ENCODE measurements around the gene GALE.

GALE gene

DNA sequence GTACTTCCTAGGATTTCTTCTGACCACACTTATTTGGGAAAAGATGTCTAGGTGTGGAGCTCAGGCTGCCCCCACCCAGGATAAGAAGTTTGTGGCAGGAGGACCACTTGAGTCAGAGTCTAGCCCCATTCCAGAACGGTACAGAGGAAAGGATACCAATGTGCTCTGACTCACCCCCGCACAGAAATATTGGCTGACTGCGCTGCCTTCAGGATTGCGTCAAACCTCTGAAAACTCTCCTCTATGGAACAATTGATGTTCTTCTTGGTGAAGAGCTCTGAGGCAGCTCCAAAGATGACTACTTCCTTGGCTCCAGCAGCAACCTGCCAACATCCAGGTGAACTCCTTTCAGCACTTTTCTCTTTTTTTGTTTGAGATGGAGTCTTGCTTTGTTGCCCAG is 13.5 kb upstream of the GALE start:
- no peak for DNase-seq (ENCODE audit: low read depth)
- H3K4me3 ChIP-seq (ENCODE audit: low read depth, low read length), result no peak overlapping the region
- TF ChIP-seq POLR2A (IDR thresholded peaks at IDR 0.05; ENCODE audit: extremely low read depth, insufficient read length), result no peak
- TF ChIP-seq, protein P1, sequence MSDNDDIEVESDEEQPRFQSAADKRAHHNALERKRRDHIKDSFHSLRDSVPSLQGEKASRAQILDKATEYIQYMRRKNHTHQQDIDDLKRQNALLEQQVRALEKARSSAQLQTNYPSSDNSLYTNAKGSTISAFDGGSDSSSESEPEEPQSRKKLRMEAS (IDR thresholded peaks at IDR 0.05; ENCODE audit: low read depth, low read length), result no peak

DNA sequence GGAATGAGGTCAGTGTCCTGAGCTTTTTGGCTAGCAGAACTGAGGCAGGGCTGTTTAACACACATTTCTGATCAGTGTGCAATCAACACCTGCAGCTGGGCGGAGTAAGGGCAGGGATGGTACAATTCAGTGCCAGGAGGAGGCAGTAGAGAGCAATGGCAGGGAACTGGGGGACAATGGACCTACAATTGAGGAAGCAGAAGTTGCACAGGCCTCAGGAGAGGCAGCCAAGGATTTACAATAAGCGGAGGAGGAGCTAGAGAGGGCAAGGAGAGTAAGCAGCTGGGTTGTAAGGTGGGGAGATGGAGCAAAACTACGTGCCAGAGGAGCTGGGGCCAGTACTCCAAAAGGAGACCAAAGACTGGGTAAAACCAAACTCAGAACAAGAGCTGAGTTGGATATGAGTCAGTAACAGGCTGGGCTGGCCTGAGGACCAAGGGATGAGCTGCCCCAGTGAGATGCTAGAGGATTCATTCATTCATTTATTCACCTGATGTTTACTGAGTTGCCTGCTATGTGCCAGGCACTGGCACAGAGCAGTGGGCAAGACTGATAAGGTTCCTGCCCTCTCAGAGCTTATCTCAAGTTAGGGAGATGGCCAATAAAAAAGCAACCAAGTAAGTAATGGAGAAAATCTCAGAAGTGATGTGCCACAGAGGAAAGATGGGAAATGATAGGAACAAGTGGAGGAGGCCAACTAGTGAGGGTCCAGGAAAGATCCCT is 10.4 kb upstream of the GALE start:
- DNase-seq (ENCODE audit: low read depth), result peak; percentile 91
- H3K4me3 ChIP-seq (ENCODE audit: low read depth, low read length), result no peak overlapping the region
- TF ChIP-seq MYC (IDR thresholded peaks at IDR 0.05; ENCODE audit: low read depth, low read length), result 0 out of 2 replicates have a peak, but pooled peaks have one; percentile 51
- TF ChIP-seq, protein P2, sequence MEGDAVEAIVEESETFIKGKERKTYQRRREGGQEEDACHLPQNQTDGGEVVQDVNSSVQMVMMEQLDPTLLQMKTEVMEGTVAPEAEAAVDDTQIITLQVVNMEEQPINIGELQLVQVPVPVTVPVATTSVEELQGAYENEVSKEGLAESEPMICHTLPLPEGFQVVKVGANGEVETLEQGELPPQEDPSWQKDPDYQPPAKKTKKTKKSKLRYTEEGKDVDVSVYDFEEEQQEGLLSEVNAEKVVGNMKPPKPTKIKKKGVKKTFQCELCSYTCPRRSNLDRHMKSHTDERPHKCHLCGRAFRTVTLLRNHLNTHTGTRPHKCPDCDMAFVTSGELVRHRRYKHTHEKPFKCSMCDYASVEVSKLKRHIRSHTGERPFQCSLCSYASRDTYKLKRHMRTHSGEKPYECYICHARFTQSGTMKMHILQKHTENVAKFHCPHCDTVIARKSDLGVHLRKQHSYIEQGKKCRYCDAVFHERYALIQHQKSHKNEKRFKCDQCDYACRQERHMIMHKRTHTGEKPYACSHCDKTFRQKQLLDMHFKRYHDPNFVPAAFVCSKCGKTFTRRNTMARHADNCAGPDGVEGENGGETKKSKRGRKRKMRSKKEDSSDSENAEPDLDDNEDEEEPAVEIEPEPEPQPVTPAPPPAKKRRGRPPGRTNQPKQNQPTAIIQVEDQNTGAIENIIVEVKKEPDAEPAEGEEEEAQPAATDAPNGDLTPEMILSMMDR (IDR thresholded peaks at IDR 0.05; ENCODE audit: low read depth, low read length), result peak; percentile 89
- TF ChIP-seq, protein P1 (IDR thresholded peaks at IDR 0.05; ENCODE audit: low read depth, low read length), result peak; percentile 41; the same call in 1 of the 2 replicates
- no peak for TF ChIP-seq POLR2A (IDR thresholded peaks at IDR 0.05; ENCODE audit: extremely low read depth, insufficient read length)

DNA sequence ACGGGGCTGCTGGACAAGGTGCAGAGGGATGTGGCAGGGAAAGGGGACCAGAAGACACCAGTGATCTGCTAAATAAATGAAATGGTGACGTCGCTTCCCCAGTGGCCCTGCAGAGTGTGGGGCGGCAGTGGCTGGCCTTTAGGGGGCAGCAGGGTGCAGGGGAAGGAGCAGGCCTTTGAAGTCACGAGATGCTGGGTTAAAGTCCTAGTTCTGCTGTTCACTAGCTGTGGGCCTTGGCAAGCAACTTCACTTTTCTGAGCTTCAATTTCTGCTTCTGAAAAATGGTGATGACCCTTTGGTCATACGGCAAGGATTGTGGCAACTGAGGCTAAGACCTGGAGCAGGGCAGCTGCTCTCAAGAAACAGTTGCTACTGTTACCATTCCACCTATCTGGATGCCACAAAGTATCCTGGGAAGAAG is 9.2 kb upstream of the GALE start:
- H3K4me3 ChIP-seq (ENCODE audit: low read depth, low read length), result no peak overlapping the region
- peak; percentile 89 for DNase-seq (ENCODE audit: low read depth)
- TF ChIP-seq, protein P1 (IDR thresholded peaks at IDR 0.05; ENCODE audit: low read depth, low read length), result peak; percentile 36
- TF ChIP-seq, protein P2 (IDR thresholded peaks at IDR 0.05; ENCODE audit: low read depth, low read length), result peak; percentile 93
- TF ChIP-seq POLR2A (IDR thresholded peaks at IDR 0.05; ENCODE audit: extremely low read depth, insufficient read length) (no peak), MYC (IDR thresholded peaks at IDR 0.05; ENCODE audit: low read depth, low read length) (peak; percentile 64)

DNA sequence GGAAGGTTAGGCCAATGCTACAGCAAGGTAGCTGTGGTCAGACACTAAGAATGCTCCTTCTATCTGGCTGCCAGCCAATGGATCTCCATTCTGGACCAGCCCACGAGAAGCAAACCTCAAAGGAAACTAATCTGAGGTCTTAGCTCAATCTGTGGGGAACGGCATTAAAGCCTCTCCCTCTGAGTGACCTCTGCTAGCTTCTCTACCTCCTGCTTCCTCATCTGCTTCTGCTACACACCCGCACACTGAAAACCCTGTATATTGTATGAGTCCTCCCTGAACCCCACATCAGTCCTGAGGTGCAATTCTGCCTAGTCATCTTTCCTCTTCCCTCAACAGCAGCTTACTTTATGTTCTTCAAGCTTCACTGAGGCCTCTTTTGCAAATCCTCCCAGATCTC is 6.9 kb upstream of the GALE start:
- peak; percentile 84 for DNase-seq (ENCODE audit: low read depth)
- no peak overlapping the region for H3K4me3 ChIP-seq (ENCODE audit: low read depth, low read length)
- no peak for TF ChIP-seq POLR2A (IDR thresholded peaks at IDR 0.05; ENCODE audit: extremely low read depth, insufficient read length)
- TF ChIP-seq, protein P1 (IDR thresholded peaks at IDR 0.05; ENCODE audit: low read depth, low read length), result no peak
- TF ChIP-seq, protein P2 (IDR thresholded peaks at IDR 0.05; ENCODE audit: low read depth, low read length), result no peak

DNA sequence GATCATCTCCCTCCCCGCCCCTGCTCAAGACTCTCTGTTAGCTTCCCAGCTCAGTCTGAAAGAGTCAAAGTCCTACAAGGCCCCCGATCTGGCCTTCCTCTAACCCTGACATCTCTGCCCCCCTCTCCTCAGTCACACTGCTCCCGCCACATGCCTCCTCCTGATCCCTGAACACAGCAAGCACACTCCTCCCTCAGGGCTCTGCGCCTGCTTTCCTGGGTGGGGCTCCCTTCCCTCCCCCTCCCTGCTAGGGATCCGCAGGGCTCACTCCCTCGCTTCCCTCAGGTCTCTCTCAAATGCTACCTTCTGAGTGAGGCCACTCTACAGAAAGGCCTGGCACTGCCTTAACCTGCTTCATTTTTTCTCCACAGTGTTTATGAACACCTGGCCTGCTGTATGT is 5.7 kb upstream of the GALE start:
- no peak for DNase-seq (ENCODE audit: low read depth)
- TF ChIP-seq MYC (IDR thresholded peaks at IDR 0.05; ENCODE audit: low read depth, low read length) (no peak), POLR2A (IDR thresholded peaks at IDR 0.05; ENCODE audit: extremely low read depth, insufficient read length) (no peak)
- TF ChIP-seq, protein P1 (IDR thresholded peaks at IDR 0.05; ENCODE audit: low read depth, low read length), result no peak
- TF ChIP-seq, protein P2 (IDR thresholded peaks at IDR 0.05; ENCODE audit: low read depth, low read length), result no peak
- H3K4me3 ChIP-seq (ENCODE audit: low read depth, low read length), result no peak overlapping the region

DNA sequence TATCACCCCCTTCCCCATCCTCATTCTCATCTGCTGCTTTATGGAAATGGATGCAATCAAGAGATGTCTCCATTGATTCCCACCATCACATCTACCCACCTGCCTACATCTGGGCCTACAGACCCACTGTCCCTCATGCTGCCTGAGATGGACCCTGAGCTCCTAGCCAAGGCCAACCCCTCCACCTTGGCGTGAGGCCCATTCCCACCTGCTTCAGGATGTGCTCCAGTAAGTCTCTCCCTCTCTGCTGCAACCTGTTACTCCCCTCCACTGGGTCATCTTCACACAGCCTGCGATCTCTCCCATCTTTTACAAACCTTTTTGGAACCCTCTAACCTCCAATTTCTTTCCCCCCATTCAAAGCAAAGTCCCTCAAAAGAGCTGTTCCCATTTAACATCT is 4.5 kb upstream of the GALE start:
- TF ChIP-seq POLR2A (IDR thresholded peaks at IDR 0.05; ENCODE audit: extremely low read depth, insufficient read length), result no peak
- TF ChIP-seq MYC (IDR thresholded peaks at IDR 0.05; ENCODE audit: low read depth, low read length), result no peak
- TF ChIP-seq, protein P1 (IDR thresholded peaks at IDR 0.05; ENCODE audit: low read depth, low read length), result no peak
- TF ChIP-seq, protein P2 (IDR thresholded peaks at IDR 0.05; ENCODE audit: low read depth, low read length), result no peak
- no peak for DNase-seq (ENCODE audit: low read depth)

More for the DNA sequence above, 4.5 kb upstream of the GALE start:
- no peak overlapping the region for H3K4me3 ChIP-seq (ENCODE audit: low read depth, low read length)
